Parathyroid adenoma (tissue), 2 donors: ENCODE data around the gene STK24.

Experiments
- H2AFZ ChIP-seq: fragments of 300-600 bp; sonication (generic); one replicate; pipeline ENCODE4 v1.7.0; 2017; ENCODE audit warnings: antibody characterized with exemption, mild to moderate bottlenecking
- H3K27ac ChIP-seq: fragments of 300-600 bp; sonication (generic); one replicate; pipeline ENCODE4 v1.7.0; 2017
- H3K27me3 ChIP-seq: fragments of 300-600 bp; sonication (generic); one replicate; pipeline ENCODE4 v1.7.0; 2017; ENCODE audit warnings: low read length; ENCODE audit not compliant: control insufficient read depth, insufficient read depth
- H3K36me3 ChIP-seq: fragments of 300-600 bp; sonication (generic); one replicate; pipeline ENCODE4 v1.7.0; 2017; ENCODE audit warnings: low read length; ENCODE audit not compliant: control insufficient read depth, insufficient read depth
- H3K4me1 ChIP-seq: fragments of 300-600 bp; sonication (generic); one replicate; pipeline ENCODE4 v1.7.0; 2017; ENCODE audit warnings: control low read depth
- H3K4me2 ChIP-seq: fragments of 300-600 bp; sonication (generic); one replicate; pipeline ENCODE4 v1.7.0; 2017; ENCODE audit warnings: low read length
- H3K4me3 ChIP-seq: fragments of 300-600 bp; sonication (generic); one replicate; pipeline ENCODE4 v1.7.0; 2017; ENCODE audit warnings: low read depth, low read length
- H3K79me2 ChIP-seq: fragments of 300-600 bp; sonication (generic); one replicate; pipeline ENCODE4 v1.7.0; 2017; ENCODE audit warnings: control low read depth
- H3K9ac ChIP-seq: fragments of 300-600 bp; sonication (generic); one replicate; pipeline ENCODE4 v1.7.0; 2017; ENCODE audit warnings: mild to moderate bottlenecking
- H3K9me3 ChIP-seq: fragments of 300-600 bp; sonication (generic); one replicate; pipeline ENCODE4 v1.7.0; 2017; ENCODE audit warnings: low read length; ENCODE audit not compliant: control insufficient read depth
- CTCF ChIP-seq: fragments of 300-600 bp; sonication (generic); IDR thresholded peaks from one replicate; pipeline ENCODE4 v1.7.0; 2017; ENCODE audit warnings: antibody characterized with exemption, mild to moderate bottlenecking
- donor health status: primary hyperparathyroidism.

STK24 gene

DNA sequence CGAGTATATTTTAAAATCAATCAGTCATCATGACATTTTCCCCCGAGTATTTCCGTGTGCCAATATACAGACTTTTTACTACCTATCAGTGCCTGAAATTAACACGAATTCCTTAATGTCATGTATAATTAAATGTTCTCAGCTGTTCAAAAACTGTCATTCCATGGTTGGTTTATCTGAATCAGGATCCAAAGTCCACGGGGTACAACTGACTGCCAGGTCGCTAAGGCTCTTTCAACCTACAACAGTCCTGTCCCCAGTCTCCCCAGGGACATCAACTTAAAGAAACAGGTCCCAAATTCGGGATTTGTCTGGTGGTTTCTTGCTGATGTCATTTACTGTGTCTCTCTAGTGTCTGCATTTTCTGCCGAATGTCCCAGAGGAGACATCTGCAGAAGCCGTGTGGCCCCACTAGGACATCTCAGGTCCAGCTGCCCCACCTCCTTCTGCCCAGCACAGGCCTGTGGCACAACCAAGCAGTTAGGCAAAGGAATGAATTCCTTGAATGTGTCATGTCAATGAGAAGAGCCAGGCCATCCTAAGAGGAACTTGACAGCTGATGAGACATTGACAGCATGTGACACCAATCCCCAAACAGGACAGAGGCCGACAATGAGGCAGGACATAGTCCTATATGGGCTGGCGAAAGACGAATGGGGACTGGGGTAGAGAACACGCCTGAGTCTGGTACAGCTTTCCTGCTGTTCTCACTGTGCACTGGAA lies 109.5 kb downstream of the STK24 start:
- no peaks in the 10 kb centered on the region for H3K27me3 ChIP-seq
- no peak overlapping the region for H2AFZ ChIP-seq
- no peaks in the 10 kb centered on the region for H3K4me1 ChIP-seq
- H3K27ac ChIP-seq, result no peak overlapping the region
- H3K9ac ChIP-seq, result no peak overlapping the region
- H3K4me3 ChIP-seq, result no peak overlapping the region
- no peak overlapping the region for H3K4me2 ChIP-seq
- no peak for TF ChIP-seq CTCF
- no peaks in the 10 kb centered on the region for H3K79me2 ChIP-seq
- no peaks in the 10 kb centered on the region for H3K36me3 ChIP-seq
- no peaks in the 10 kb centered on the region for H3K9me3 ChIP-seq

GRCh38 chr13:98466634-98467236 lies 110.2 kb downstream of the STK24 start:
- no peak overlapping the region for H3K4me2 ChIP-seq
- H3K9ac ChIP-seq, result no peak overlapping the region
- TF ChIP-seq CTCF, result peak; percentile 37
- H3K4me3 ChIP-seq, result no peak overlapping the region
- H3K27me3 ChIP-seq, result no peaks in the 10 kb centered on the region
- no peaks in the 10 kb centered on the region for H3K4me1 ChIP-seq
- no peak overlapping the region for H2AFZ ChIP-seq
- H3K9me3 ChIP-seq, result no peaks in the 10 kb centered on the region
- H3K36me3 ChIP-seq, result no peaks in the 10 kb centered on the region
- no peaks in the 10 kb centered on the region for H3K79me2 ChIP-seq
- no peak overlapping the region for H3K27ac ChIP-seq

- H2AFZ ChIP-seq, result no peak overlapping the region
- no peak overlapping the region for H3K9ac ChIP-seq
- H3K36me3 ChIP-seq, result no peaks in the 10 kb centered on the region
- H3K27ac ChIP-seq, result no peak overlapping the region
- peaks cover 3% of the 10 kb centered on the region for H3K79me2 ChIP-seq
- H3K9me3 ChIP-seq, result no peaks in the 10 kb centered on the region
- no peaks in the 10 kb centered on the region for H3K4me1 ChIP-seq
- no peak overlapping the region for H3K4me2 ChIP-seq
- no peak overlapping the region for H3K4me3 ChIP-seq
- TF ChIP-seq CTCF, result no peak
- no peaks in the 10 kb centered on the region for H3K27me3 ChIP-seq
Measured at GRCh38 chr13:98462946-98463345, 114.0 kb downstream of the STK24 start.

GRCh38 chr13:98462241-98462882 lies 114.5 kb downstream of the STK24 start:
- TF ChIP-seq CTCF, result no peak
- H3K36me3 ChIP-seq, result no peaks in the 10 kb centered on the region
- no peaks in the 10 kb centered on the region for H3K4me1 ChIP-seq
- H3K27ac ChIP-seq, result no peak overlapping the region
- H3K4me2 ChIP-seq, result no peak overlapping the region
- no peak overlapping the region for H3K4me3 ChIP-seq
- H3K9me3 ChIP-seq, result no peaks in the 10 kb centered on the region
- no peak overlapping the region for H3K9ac ChIP-seq
- no peak overlapping the region for H2AFZ ChIP-seq
- peaks cover 3% of the 10 kb centered on the region for H3K79me2 ChIP-seq
- H3K27me3 ChIP-seq, result no peaks in the 10 kb centered on the region
